Loucy (cell line): ENCODE results near the gene TNS3.

Experiments used
- CTCF ChIP-seq: fragments of 200-600 bp; sonication (generic); conservative IDR thresholded peaks from 2 replicates; pipeline ENCODE4 v1.5.1; 2014; ENCODE audit warnings: mild to moderate bottlenecking, antibody characterized with exemption, low read length
- EZH2phosphoT487 ChIP-seq: fragments of 200-600 bp; IDR thresholded peaks from 2 replicates; pipeline ENCODE4 v1.6.1; 2018; ENCODE audit warnings: antibody characterized with exemption, mild to moderate bottlenecking, moderate library complexity, borderline replicate concordance

GRCh38 chr7:47535035-47535703 lies 46.7 kb downstream of the TNS3 start:
- no peak for TF ChIP-seq CTCF
- TF ChIP-seq EZH2phosphoT487: no peak
